Measurements from ENCODE around the gene MORN3. TPM values are rescaled to one million over a fixed set of nuclear protein-coding genes. Genes with fewer than 3 reads are reported as not detected.
A peak's percentile ranks its signal among the peaks of the same experiment; 100 is the strongest.

Gene MORN3
- polyA plus RNA-seq, 2 of the 4 experiments (the other 2 are of a cell fraction): 0.17 to 0.47 TPM

GRCh38 chr12:121712190-121712460 is 42.7 kb upstream of the MORN3 start:
- ATAC-seq (peak; percentile 57 to 61), FAIRE-seq (no peak), DNase-seq (ENCODE audit: low read depth in 1 of 2, low spot score in 1 of 2) (peak; percentile 53 to 55)
- ChIA-PET POLR2A (interaction anchor here (0.7 to 1.5 kb wide), 4 partner anchors 36 to 91 kb away, joined by 3 to 4 read pairs (median 3); partner anchors contain the start of gene RHOF), CTCF (interaction anchor here (0.6 to 5.0 kb wide), 19 partner anchors 8 to 100 kb away, joined by 3 to 50 read pairs (median 4); partner anchors contain the start of gene RHOF)
- TF ChIP-seq PBX3 (IDR thresholded peaks at IDR 0.05) (peak; percentile 36; the same call in 1 of the 2 replicates), CEBPB (IDR thresholded peaks at IDR 0.05) (no peak)
- TF ChIP-seq, protein P1, sequence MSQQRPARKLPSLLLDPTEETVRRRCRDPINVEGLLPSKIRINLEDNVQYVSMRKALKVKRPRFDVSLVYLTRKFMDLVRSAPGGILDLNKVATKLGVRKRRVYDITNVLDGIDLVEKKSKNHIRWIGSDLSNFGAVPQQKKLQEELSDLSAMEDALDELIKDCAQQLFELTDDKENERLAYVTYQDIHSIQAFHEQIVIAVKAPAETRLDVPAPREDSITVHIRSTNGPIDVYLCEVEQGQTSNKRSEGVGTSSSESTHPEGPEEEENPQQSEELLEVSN (IDR thresholded peaks at IDR 0.05; ENCODE audit: borderline replicate concordance, low read depth): peak; percentile 21; the same call in 1 of the 2 replicates
- Histone ChIP-seq H3K4me2 (peak overlapping the region; percentile 92), H3K4me1 (peaks cover 32% of the 10 kb centered on the region), H3K9me3 (no peaks in the 10 kb centered on the region), H3K27ac (peak overlapping the region; percentile 73 to 86), H3K4me3 (peak overlapping the region; percentile 69)
- 2% methylated on average over 16 of the region's 16 CpGs for WGBS (ENCODE audit: missing lambda C conversion rate)

- TF ChIP-seq EHMT2 (IDR thresholded peaks at IDR 0.05; ENCODE audit: low read depth) (no peak), TFCP2L1 (CRISPR knock-in tag; IDR thresholded peaks at IDR 0.05) (no peak), RFX5 (IDR thresholded peaks at IDR 0.05) (no peak), CHD4 (IDR thresholded peaks at IDR 0.05; ENCODE audit: borderline replicate concordance) (no peak), EP300 (IDR thresholded peaks at IDR 0.05) (no peak), MAFK (IDR thresholded peaks at IDR 0.05; ENCODE audit: partially characterized antibody) (no peak), REST (IDR thresholded peaks at IDR 0.05) (no peak), SREBF2 (IDR thresholded peaks at IDR 0.05) (no peak), JUNB (IDR thresholded peaks at IDR 0.05) (no peak), ZC3H11A (IDR thresholded peaks at IDR 0.05) (no peak), CBX8 (IDR thresholded peaks at IDR 0.05) (no peak), CEBPB (IDR thresholded peaks at IDR 0.05) (no peak), GATA3 (IDR thresholded peaks at IDR 0.05; ENCODE audit: borderline replicate concordance) (no peak)
- TF ChIP-seq, protein P2, sequence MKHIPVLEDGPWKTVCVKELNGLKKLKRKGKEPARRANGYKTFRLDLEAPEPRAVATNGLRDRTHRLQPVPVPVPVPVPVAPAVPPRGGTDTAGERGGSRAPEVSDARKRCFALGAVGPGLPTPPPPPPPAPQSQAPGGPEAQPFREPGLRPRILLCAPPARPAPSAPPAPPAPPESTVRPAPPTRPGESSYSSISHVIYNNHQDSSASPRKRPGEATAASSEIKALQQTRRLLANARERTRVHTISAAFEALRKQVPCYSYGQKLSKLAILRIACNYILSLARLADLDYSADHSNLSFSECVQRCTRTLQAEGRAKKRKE (CRISPR knock-in tag; IDR thresholded peaks at IDR 0.05; ENCODE audit: low read depth): no peak
- TF ChIP-seq, protein P3, sequence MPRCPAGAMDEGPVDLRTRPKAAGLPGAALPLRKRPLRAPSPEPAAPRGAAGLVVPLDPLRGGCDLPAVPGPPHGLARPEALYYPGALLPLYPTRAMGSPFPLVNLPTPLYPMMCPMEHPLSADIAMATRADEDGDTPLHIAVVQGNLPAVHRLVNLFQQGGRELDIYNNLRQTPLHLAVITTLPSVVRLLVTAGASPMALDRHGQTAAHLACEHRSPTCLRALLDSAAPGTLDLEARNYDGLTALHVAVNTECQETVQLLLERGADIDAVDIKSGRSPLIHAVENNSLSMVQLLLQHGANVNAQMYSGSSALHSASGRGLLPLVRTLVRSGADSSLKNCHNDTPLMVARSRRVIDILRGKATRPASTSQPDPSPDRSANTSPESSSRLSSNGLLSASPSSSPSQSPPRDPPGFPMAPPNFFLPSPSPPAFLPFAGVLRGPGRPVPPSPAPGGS (IDR thresholded peaks at IDR 0.05): no peak
- TF ChIP-seq, protein P4, sequence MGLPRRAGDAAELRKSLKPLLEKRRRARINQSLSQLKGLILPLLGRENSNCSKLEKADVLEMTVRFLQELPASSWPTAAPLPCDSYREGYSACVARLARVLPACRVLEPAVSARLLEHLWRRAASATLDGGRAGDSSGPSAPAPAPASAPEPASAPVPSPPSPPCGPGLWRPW (IDR thresholded peaks at IDR 0.05): no peak
Measured at GRCh38 chr12:121711361-121712189, 42.1 kb upstream of the MORN3 start.

More at GRCh38 chr12:121711361-121712189, 42.1 kb upstream of the MORN3 start:
- peak overlapping the region; percentile 92 for H3K4me2 ChIP-seq
- 78% methylated on average over 24 of the region's 24 CpGs for WGBS (ENCODE audit: missing lambda C conversion rate)
- ChIA-PET POLR2A (interaction anchor here (0.7 to 1.5 kb wide), 5 partner anchors 37 to 830 kb away, joined by 3 to 5 read pairs (median 3); partner anchors contain the start of gene RHOF), CTCF (interaction anchor here (0.6 to 5.0 kb wide), 21 partner anchors 9 to 100 kb away, joined by 3 to 50 read pairs (median 5); partner anchors contain the start of gene RHOF)
- ATAC-seq (no peak), FAIRE-seq (no peak), DNase-seq (ENCODE audit: low read depth in 1 of 2, low spot score in 1 of 2) (no peak)
- H3K4me1 ChIP-seq: peaks cover 28% of the 10 kb centered on the region
- peak overlapping the region; percentile 73 to 86 for H3K27ac ChIP-seq
- H3K4me3 ChIP-seq: peak overlapping the region; percentile 69
- no peaks in the 10 kb centered on the region for H3K9me3 ChIP-seq
